Hematopoietic multipotent progenitor cell treated with erythropoietin and hydrocortisone succinate and interleukin-3 and kit ligand, for 15 days (in vitro differentiated cells): ENCODE results near the gene EEF1AKMT3.
"Not testable (repeated sequence)": the region's sequence is repeated elsewhere in the genome, so short reads cannot be mapped to it uniquely, and the experiment has no call there.

Experiments
- DNase-seq: peaks from one replicate; pipeline ENCODE4 v3.0.0-alpha.2; 2015; ENCODE audit warnings: low spot score

Gene EEF1AKMT3

GRCh38 chr12:57765698-57766463 is 6.5 kb upstream of the EEF1AKMT3 start:
- DNase-seq: no peak

- no peak for DNase-seq
These were observed 5.7 kb upstream of the EEF1AKMT3 start, which contains the start of gene CYP27B1 for GRCh38 chr12:57766464-57767304. TSS of gene CYP27B1 (minus strand) at chr12:57767078. CDS start at chr12:57767041, 37 bp downstream.

GRCh38 chr12:57767305-57767698 is 5.1 kb upstream of the EEF1AKMT3 start:
- DNase-seq: no peak

DNA sequence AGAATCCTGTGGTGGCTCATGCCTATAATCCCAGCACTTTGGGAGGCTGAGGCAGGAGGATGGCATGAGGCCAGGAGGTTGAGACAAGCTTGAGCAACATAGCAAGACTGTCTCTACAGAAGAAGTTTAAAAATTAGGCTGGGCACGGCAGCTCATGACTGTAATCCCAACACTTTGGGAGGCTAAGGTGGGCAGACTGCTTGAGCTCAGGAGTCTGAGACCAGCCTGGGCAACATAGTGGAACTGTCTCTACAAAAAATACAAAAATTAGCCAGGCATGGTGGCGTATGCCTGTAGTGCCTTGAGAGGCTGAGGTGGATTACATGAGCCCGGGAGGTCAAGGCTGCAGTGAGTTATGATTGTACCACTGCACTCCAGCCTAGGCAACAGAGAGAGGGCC is 4.5 kb upstream of the EEF1AKMT3 start:
- DNase-seq: no peak

DNA sequence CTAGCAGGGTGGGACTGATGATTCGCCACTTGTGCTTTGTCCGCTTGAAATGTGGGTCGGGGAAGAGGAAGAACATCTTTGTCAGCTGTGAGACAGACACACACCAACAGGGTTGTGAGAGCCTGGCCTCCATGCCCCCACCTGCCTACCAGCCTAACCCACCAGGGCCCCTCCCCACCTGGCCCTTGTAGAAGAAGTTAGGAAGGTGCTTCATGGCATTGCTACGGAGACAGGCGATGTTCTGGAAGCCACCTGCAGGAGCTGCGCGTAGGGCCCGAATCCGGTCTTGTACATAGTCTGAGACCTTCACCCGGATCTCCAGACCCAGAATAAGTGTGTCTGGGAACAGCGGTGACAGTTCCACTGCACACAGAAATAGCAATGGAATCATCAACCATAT is 2.8 kb upstream of the EEF1AKMT3 start:
- DNase-seq: no peak

DNA sequence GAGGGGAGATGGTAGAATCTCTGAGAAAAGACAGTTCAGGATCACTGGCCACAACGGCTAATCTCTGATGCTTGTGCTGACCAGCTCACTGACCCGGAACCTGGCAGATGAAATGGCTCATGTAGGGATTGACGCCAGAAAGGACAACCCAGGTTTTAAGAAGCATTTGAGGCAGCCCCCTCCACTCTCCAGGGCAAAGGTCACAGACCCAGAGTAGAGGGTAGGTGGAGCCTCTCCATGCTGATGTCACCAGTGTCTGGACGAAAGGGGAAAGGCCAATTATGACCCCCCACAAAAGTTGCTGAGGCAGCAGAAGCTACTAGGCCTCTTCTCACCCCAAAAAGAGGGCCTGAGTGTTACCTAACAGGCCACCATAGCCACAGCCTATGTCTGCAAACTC is 1.7 kb upstream of the EEF1AKMT3 start:
- DNase-seq: no peak

DNA sequence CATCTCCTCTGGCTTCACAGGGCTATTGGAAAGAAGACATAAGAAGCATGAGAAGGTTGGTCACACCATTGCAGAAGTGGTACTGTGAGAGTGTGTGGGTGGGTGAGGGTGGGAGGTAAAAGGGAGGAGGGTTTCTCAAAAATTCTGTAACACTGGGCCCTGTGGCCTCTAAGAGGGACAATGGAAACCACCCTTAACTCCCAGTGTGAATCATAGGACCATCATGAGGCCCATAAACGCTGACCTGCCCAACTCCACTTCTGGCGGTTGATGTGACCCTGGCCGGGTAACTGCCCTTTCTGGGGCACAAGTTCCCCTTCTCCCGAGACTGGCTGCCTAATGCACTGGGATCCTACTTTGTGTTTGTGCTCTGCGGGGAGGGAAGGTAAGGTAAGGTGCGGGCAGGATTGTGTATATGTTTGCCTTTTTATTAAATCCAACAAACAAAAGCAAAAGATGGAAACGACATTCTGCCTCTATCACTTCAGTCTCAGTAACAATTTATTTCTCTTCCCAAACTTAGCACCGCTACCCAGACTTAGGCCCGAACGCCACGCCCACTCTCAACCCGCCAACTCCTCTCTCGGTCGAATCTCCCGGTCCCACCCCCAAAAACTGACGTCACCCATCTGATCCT is 1.1 kb upstream of the EEF1AKMT3 start:
- peak; percentile 80 for DNase-seq

GRCh38 chr12:57771873-57772428 is 463 bp upstream of the EEF1AKMT3 start, which contains the start of gene METTL1:
TSS of gene METTL1 (minus strand) at chr12:57772105. CDS start at chr12:57772083, 22 bp downstream.
- DNase-seq: peak; percentile 88

DNA sequence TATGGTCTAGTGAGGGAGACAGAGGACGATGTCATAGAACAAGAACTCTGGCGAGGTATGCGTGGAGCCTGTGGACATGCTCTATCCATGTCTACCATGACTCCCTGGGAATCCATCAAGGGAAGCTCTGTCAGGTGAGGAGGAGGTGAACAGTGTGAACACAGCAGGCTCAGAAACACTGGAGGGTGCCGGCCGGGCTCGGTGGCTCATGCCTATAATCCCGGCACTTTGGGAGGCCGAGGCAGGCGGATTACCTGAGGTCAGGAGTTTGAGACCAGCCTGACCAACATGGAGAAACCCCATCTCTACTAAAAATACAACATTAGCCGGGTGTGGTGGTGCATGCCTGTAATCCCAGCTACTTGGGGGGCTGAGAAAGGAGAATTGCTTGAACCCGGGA is 2.2 kb downstream of the EEF1AKMT3 start:
- not testable (repeated sequence) for DNase-seq

DNA sequence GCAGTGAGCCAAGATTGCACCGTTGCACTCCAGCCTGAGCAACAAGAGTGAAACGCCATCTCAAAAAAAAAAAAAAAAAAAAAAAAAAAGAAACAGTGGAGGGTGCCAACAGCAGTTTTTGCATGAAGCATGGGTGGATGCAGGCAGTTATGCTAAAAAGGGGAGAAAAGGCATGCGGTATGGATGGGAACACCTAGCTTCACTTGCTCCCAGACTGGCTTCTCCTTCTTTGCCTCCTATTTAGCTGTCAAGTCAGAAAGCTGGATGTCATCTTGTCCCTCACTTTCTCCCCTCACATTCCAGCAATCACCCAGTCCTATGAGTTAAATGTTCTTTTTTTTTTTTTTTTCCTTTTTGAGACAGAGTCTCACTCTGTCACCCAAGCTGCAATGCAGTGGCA is 2.6 kb downstream of the EEF1AKMT3 start:
- DNase-seq: no peak

GRCh38 chr12:57775563-57776246 is 3.3 kb downstream of the EEF1AKMT3 start:
- no peak for DNase-seq

DNA sequence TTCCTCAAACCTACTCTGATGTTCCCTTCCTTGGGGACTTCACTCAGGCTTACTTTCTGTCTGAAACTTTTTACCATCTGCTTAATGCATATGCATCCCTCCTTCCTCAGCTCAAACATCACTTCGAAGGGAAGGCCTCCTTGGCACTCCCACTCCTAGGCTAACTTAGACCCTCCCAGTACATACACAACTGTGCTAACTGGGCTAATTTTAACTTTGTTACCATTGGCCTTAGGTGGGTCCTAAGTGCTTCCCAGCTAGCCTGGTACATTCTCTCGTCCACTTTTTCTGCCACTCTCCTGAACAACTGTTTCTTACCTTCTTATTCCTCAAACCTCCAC is 3.8 kb downstream of the EEF1AKMT3 start:
- no peak for DNase-seq

- DNase-seq: no peak
These were observed 5.0 kb downstream of the EEF1AKMT3 start for GRCh38 chr12:57777367-57777766.

GRCh38 chr12:57777911-57778310 is 5.5 kb downstream of the EEF1AKMT3 start:
- no peak for DNase-seq

DNA sequence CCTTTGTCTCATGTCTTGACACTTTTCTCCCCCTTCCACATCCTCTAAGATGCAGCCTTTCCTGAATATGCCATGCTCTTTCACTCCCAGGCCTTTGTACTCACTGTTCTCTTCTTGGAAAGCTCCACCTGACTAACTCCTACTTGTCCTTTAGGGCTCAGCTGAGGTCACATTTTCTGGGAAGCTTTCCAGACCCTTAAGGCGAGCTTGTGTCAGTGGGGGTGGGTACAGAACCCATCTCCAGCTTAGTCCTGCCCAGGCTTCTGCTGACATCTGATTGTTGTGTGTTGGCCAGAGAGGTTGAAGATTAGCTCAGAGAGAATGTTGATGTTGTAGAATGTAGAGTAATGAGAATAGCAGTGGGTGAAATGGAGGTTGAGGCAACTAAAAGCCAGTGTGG is 7.3 kb downstream of the EEF1AKMT3 start:
- no peak for DNase-seq

DNA sequence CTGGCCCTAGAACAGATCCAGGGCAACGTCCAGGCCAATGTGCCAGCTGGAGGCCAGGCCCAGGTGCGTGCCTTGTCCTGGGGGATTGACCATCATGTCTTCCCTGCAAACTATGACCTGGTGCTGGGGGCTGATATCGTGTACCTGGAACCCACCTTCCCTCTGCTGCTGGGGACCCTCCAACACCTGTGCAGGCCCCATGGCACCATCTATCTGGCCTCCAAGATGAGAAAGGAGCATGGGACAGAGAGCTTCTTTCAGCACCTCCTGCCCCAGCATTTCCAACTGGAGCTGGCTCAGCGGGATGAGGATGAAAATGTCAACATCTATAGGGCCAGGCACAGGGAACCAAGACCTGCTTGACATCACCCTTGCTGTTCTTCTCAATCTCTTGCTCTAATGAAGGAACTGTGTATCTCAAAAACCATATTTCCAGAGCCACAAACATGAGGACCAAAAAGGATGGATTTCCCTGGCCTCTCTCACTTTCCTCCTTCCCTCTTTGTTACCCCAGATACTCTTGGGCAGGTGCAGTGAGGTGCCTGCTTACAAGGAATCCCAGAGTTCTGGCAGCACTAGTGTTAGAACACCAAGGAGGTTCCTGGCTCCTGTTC is 8.0 kb downstream of the EEF1AKMT3 start:
- DNase-seq: no peak

DNA sequence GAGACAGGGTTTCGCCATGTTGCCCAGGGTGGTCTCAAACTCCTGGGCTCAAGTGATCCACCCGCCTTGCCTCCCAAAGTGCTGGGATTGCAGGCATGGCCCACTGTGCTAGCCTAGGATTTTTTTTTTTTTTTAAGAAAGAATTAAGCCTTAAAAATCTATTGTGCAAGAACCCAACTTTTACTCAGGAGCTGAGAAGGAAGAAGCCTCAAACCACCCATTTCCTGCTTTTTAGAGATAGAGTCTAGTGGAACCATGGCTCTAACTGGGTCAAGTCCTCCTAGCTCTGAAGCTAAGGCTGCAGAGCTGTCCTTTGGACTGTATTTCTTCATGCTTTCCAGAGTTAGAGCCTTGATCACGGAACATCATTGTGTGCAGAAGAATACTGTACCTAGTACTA is 8.8 kb downstream of the EEF1AKMT3 start:
- no peak for DNase-seq

DNA sequence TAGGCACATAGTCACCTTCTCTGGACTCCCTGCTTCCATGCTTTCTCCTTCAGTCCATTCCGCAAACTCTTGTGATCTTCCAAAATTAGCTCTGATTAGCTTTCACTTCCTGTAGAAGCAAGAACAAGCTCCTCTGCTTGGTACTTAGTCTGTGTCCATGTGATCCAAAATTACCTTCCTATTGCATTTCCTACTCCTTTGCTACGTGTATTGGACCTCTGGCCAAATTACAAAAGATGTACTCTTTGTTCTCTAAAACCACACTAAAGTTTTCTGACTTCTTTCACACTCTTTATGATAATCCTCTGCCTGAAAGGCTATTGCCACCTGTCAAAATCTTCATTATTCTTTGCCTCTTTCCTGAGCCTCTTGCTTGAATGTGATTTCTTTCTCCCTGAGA is 9.4 kb downstream of the EEF1AKMT3 start:
- no peak for DNase-seq

DNA sequence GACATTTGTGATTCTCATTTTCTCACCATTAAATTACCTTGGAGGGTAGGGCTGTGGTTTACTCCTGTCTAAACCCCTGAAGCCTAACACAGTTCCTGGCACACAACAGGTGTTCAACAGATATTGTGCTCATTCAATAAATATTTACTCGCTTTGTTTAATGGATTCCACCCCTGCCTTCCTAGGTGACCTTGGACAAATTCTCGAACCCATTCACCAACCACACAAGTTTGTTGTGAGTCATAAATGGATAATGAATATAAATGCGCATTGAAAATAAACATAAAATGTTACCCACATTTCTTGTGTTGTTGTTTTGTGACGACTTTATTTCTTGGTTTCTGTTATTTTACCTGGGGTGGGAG is 9.8 kb downstream of the EEF1AKMT3 start:
- no peak for DNase-seq

DNA sequence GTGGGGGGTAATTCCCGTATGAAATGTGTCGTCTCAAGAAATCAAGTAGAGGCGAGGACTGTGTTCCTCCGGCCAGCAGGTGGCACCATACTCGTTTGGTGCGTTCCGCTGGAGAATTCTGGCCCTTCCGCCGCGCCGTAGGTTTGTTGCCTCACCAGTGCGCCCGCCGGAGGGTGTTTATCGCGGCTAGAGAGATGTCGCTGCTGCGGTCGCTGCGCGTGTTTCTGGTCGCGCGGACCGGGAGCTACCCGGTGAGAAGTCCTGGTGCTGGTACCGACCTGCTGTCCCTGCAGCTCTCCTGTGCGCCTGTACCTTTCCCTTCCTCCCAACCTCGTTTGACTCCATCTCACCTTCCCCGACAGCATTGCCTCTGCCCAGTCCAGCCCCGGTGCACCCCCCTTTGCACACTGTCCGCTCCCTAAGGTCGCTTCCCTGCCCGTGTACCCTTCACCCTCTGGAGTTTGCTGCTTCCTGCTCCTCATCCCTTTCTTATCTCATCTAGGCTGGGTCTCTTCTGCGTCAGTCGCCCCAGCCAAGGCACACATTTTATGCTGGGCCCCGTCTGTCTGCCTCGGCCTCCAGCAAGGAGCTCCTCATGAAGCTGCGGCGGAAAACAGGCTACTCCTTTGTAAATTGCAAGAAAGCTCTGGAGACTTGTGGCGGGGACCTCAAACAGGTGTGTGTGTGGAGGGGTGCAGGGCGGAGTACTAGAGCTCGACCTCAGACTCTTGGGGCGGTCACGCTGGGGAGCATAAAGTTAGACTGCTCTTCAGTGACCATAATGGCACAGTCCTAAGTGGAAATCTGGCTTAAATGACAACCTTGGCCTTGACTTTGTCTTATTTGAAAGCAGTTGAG is 10.4 kb downstream of the EEF1AKMT3 start, which contains the start of gene TSFM:
Gene TSFM (plus strand): TSS at position 180 of the 858 bp plus-strand sequence. CDS start 15 bp downstream, at position 195.
- peak; percentile 96 for DNase-seq

GRCh38 chr12:57783466-57783801 is 11.0 kb downstream of the EEF1AKMT3 start:
- no peak for DNase-seq
